GM12878 (cell line): Measurements from ENCODE around the gene RNF130. TPM values are rescaled to one million over a fixed set of nuclear protein-coding genes. Genes with fewer than 3 reads are reported as not detected.

Experiments
- ATAC-seq: fragments of 200-7000 bp; cut with Tn5 transposase; 3 replicates; pipeline ENCODE4 v1.9.1; 2020; ENCODE audit warnings: mild to moderate bottlenecking, moderate library complexity
- BruUV-seq: library from RNA; stranded (reverse); fragments of 400-500 nt; replicated peaks from 2 replicates; lab custom pipeline; 2021; lab: Mats Ljungman, UMichigan
- CTCF ChIA-PET: fragments of 300-600 bp; sonication (Branson Sonifier 250); formaldehyde crosslinking; extraction: SDS; loops from one replicate; lab custom pipeline; 2021; ENCODE audit warnings: inconsistent platforms; lab: Yijun Ruan, JAX
- POLR2A ChIA-PET: fragments of 350-600 bp; formaldehyde crosslinking; extraction: SDS; loops from one replicate; lab custom pipeline; 2021; ENCODE audit warnings: inconsistent platforms; lab: Charles Lee
- RAD21 ChIA-PET: fragments of 300-600 bp; sonication (Branson Sonifier 250); formaldehyde crosslinking; loops from one replicate; lab custom pipeline; 2023; ENCODE audit warnings: antibody characterized with exemption; ENCODE audit not compliant: unreplicated experiment; lab: Charles Lee
- SMC1A ChIA-PET: fragments of 300-600 bp; sonication (Branson Sonifier 250); formaldehyde crosslinking; loops from one replicate; lab custom pipeline; 2023; ENCODE audit not compliant: unreplicated experiment, uncharacterized antibody; lab: Charles Lee
- DNase-seq: peaks from one replicate; pipeline ENCODE4 v3.0.0-alpha.2; 2011; ENCODE audit warnings: low read depth, low spot score
- FAIRE-seq: peaks from 3 replicates; lab custom pipeline; 2011; peaks lifted over from hg19 to GRCh38; lab: Jason Lieb, UNC
- H2AFZ ChIP-seq: 2 replicates; pipeline ENCODE4 v1.6.0; 2011; ENCODE audit warnings: low read depth, low read length, control low read depth; ENCODE audit not compliant: control insufficient read depth
- H3K27ac ChIP-seq: 2 replicates; pipeline ENCODE4 v1.5.1; 2011; ENCODE audit warnings: control low read depth; ENCODE audit not compliant: control insufficient read depth, insufficient read depth
- H3K27me3 ChIP-seq, 2 experiments: replicated peaks in 1 of 2; 2 replicates each; pipeline versions ENCODE4 v1.6.0 to v1.6.1; 2011; ENCODE audit warnings: low read length in 1 of 2; ENCODE audit not compliant: control insufficient read depth in 2 of 2, insufficient read depth in 2 of 2
- H3K36me3 ChIP-seq, 2 experiments: 2 replicates each; pipeline ENCODE4 v1.5.1; 2011; ENCODE audit warnings: low read length in 1 of 2; ENCODE audit not compliant: control insufficient read depth in 2 of 2, insufficient read depth in 2 of 2
- H3K4me1 ChIP-seq: 2 replicates; pipeline ENCODE4 v1.6.1; 2011; ENCODE audit warnings: mild to moderate bottlenecking, low read length, moderate library complexity, mixed read lengths; ENCODE audit not compliant: control insufficient read depth, insufficient read depth
- H3K4me2 ChIP-seq: 2 replicates; pipeline ENCODE4 v1.6.0; 2011; ENCODE audit warnings: control low read depth; ENCODE audit not compliant: control insufficient read depth, insufficient read depth
- H3K4me3 ChIP-seq: fragments of 200-600 bp; sonication (generic); 2 replicates; pipeline ENCODE4 v1.5.1; 2016
- H3K79me2 ChIP-seq: 2 replicates; pipeline ENCODE4 v1.6.0; 2011; ENCODE audit warnings: low read length; ENCODE audit not compliant: control insufficient read depth, insufficient read depth
- H3K9ac ChIP-seq: 2 replicates; pipeline ENCODE4 v1.8.0; 2011; ENCODE audit warnings: low read length, control low read depth, mixed read lengths; ENCODE audit not compliant: control insufficient read depth, insufficient read depth
- H3K9me3 ChIP-seq: replicated peaks from 3 replicates; pipeline ENCODE4 v1.5.1; 2011; ENCODE audit warnings: mild to moderate bottlenecking, low read length; ENCODE audit not compliant: control insufficient read depth, insufficient read depth
- H4K20me1 ChIP-seq: 2 replicates; pipeline ENCODE4 v1.6.0; 2011; ENCODE audit not compliant: control insufficient read depth, insufficient read depth
- EGR1 ChIP-seq, 2 experiments: IDR thresholded peaks; 1 replicate in 1 of 2; 2 replicates in 1 of 2; pipeline ENCODE4 v1.6.1; 2011 to 2012; ENCODE audit warnings: low read depth in 2 of 2, low read length in 2 of 2, borderline replicate concordance in 1 of 2, mild to moderate bottlenecking in 1 of 2, moderate library complexity in 1 of 2
- SMARCA5 ChIP-seq: fragments of 450-650 bp; IDR thresholded peaks from 2 replicates; pipeline ENCODE4 v1.6.1; 2017; ENCODE audit warnings: mild to moderate bottlenecking
- WGBS: methylation state at CpG from one replicate; pipeline ENCODE4 v1.1.6; 2016; ENCODE audit warnings: low lambda C conversion rate; ENCODE audit not compliant: insufficient replicate concordance, insufficient coverage; ENCODE audit errors: missing lambda C conversion rate; 5-methylcytosine and 5-hydroxymethylcytosine counted together
- in situ Hi-C: fragments of 300-500 bp; cut with MboI; formaldehyde crosslinking; loops from 9 replicates; pipeline ENCODE4 v1.14.3; 2018; ENCODE audit warnings: mixed read lengths
- intact Hi-C: fragments of 100-400 bp; cut with micrococcal nuclease; formaldehyde crosslinking; loops from one replicate; pipeline ENCODE4 v1.14.2; 2022; ENCODE audit not compliant: unreplicated experiment
- polyA plus RNA-seq, 11 experiments: library from polyadenylated mRNA; depleted of rRNA in 4 of 11; unstranded in 6 of 11; stranded (reverse) in 5 of 11; fragments of >200 nt; fragmentation: Nextera tagmentation in 4 of 11; fragmentation: Illumina TruSeq in 1 of 11; extraction: Ambion mirVana in 4 of 11; extraction: Trizol in 1 of 11; gene quantifications; 1 replicate in 1 of 11; 2 replicates in 10 of 11; pipeline versions ENCODE4 v1.2.1 to v1.2.3, GENCODE V29; 2011 to 2016; ENCODE audit warnings: inconsistent platforms in 2 of 11, missing spikeins in 2 of 11, low read depth in 1 of 11
- total RNA-seq, 4 experiments: library from RNA; depleted of rRNA in 3 of 4; stranded (reverse); fragments of >200 nt in 3 of 4; fragmentation: Illumina TruSeq in 1 of 4; extraction: Trizol in 1 of 4; gene quantifications; 2 replicates each; pipeline versions ENCODE4 v1.2.1 to v1.2.3, GENCODE V29; 2013 to 2021
- TF ChIP-seq, protein P1 (sequence below): fragments of 450-650 bp; formaldehyde crosslinking; IDR thresholded peaks from 2 replicates; pipeline ENCODE4 v1.4.0; 2022; ENCODE audit warnings: mild to moderate bottlenecking, moderate library complexity

Gene RNF130
- total and polyA plus RNA-seq, 10 of the 15 experiments (the other 5 are each of a cell fraction or from before 2014, with no cell fraction given) = 0.04 to 0.36 (median 0.11) TPM; not detected in 1

DNA sequence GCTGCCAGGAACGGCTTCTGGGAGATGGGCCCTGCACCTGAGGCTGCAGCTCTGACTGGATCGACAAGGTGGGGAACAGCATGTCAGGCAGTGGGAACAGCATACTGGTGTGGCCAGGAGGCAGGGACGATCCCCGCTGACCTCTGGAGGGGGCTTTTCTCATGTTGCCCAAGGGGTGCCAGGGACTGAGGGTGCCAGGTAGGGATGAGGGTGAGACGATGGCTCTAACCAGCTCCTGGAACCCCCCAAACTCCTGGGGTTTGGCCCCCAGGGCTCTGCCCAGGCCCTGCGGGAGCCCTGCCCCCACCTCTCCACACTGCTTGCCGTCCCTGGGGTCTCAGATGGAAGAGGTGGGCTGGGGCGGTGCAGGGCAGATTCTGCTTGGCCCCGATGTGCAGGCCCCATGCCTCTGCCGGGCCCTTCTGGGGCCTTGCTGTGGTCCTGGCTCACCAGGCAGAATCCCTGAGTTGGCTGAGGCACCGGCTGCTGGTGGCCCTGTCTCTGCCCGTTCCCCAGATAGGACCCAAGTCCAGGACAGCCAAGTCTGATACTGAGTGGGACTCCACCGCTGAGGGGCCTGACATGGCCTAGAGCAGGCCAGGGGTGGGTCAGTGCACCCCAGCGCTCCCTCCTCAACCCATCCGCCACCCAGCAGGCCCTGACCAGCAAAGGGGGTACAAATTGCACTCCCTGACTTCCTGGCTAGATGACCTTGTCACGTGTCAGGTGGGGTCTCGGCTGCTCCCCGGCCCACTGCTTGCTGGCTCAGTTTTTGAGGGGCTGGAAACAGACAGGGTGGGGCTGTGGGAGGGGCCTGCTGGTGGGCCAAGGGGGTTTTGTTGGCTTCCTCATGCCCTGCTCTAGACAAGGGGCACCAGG lies 28.4 kb upstream of the RNF130 start:
- intact Hi-C loops = no loop called here
- H3K4me3 ChIP-seq = no peak overlapping the region
- H3K9me3 ChIP-seq = no peaks in the 10 kb centered on the region
- TF ChIP-seq SMARCA5 = no peak
- TF ChIP-seq, protein P1, sequence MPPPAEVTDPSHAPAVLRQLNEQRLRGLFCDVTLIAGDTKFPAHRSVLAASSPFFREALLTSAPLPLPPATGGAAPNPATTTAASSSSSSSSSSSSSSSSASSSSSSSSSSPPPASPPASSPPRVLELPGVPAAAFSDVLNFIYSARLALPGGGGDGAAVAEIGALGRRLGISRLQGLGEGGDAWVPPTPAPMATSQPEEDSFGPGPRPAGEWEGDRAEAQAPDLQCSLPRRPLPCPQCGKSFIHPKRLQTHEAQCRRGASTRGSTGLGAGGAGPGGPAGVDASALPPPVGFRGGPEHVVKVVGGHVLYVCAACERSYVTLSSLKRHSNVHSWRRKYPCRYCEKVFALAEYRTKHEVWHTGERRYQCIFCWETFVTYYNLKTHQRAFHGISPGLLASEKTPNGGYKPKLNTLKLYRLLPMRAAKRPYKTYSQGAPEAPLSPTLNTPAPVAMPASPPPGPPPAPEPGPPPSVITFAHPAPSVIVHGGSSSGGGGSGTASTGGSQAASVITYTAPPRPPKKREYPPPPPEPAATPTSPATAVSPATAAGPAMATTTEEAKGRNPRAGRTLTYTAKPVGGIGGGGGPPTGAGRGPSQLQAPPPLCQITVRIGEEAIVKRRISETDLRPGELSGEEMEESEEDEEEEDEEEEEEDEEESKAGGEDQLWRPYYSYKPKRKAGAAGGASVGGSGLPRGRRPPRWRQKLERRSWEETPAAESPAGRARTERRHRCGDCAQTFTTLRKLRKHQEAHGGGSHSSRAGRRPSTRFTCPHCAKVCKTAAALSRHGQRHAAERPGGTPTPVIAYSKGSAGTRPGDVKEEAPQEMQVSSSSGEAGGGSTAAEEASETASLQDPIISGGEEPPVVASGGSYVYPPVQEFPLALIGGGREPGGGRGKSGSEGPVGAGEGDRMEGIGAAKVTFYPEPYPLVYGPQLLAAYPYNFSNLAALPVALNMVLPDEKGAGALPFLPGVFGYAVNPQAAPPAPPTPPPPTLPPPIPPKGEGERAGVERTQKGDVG (CRISPR knock-in tag) = no peak
- TF ChIP-seq EGR1 (IDR thresholded peaks at IDR 0.05; ENCODE audit: borderline replicate concordance in 1 of 2, low read depth in 2 of 2, low read length in 2 of 2) = no peak
- WGBS = 53% methylated on average over 15 of the region's 18 CpGs
- no peak for FAIRE-seq
- H2AFZ ChIP-seq = no peak overlapping the region
- ChIA-PET SMC1A (no interaction called here), CTCF (no interaction called here), RAD21 (no interaction called here), POLR2A (no interaction called here)
- no peak overlapping the region for H3K27ac ChIP-seq
- no peak overlapping the region for H3K4me2 ChIP-seq
- H3K79me2 ChIP-seq = no peaks in the 10 kb centered on the region
- no TSS peak for BruUV-seq
- no peaks in the 10 kb centered on the region for H3K36me3 ChIP-seq
- no peaks in the 10 kb centered on the region for H4K20me1 ChIP-seq
- in situ Hi-C loops = loop anchor here (25.0 kb wide), 1 partner anchor 313 kb away; the partner anchor contains the start of gene LTC4S
- no peaks in the 10 kb centered on the region for H3K27me3 ChIP-seq
- ATAC-seq = no peak
- no peak overlapping the region for H3K9ac ChIP-seq
- H3K4me1 ChIP-seq = no peaks in the 10 kb centered on the region
- DNase-seq = no peak
